SIG-M5 treated with dmso at 0.1 percent for 504 hours (cell line): ENCODE results near the gene TPPP.

Experiments
- DNase-seq: peaks from one replicate; lab custom pipeline; 2025; ENCODE audit not compliant: unreplicated experiment; lab: John Stamatoyannopoulos, UW

Gene TPPP

GRCh38 chr5:647727-648126, 45.4 kb downstream of the TPPP start:
- DNase-seq = no peak

GRCh38 chr5:647311-647710, 45.8 kb downstream of the TPPP start:
- no peak for DNase-seq

- DNase-seq = no peak
Observed at GRCh38 chr5:646396-647201, 46.6 kb downstream of the TPPP start.

GRCh38 chr5:645421-645820, 47.7 kb downstream of the TPPP start:
- DNase-seq = no peak

GRCh38 chr5:644971-645370, 48.2 kb downstream of the TPPP start:
- DNase-seq = no peak

- no peak for DNase-seq
Observed at GRCh38 chr5:644509-644908, 48.6 kb downstream of the TPPP start.

- no peak for DNase-seq
Observed at GRCh38 chr5:643811-644271, 49.3 kb downstream of the TPPP start.

- DNase-seq = no peak
Observed at GRCh38 chr5:643351-643801, 49.8 kb downstream of the TPPP start.

GRCh38 chr5:642481-642880, 50.7 kb downstream of the TPPP start:
- DNase-seq = no peak

- DNase-seq = no peak
Observed at GRCh38 chr5:641331-641765, 51.8 kb downstream of the TPPP start.

GRCh38 chr5:640461-641330, 52.5 kb downstream of the TPPP start:
- DNase-seq = no peak

GRCh38 chr5:639584-640213, 53.5 kb downstream of the TPPP start:
- DNase-seq = no peak

- no peak for DNase-seq
Observed at GRCh38 chr5:639253-639530, 54.0 kb downstream of the TPPP start.

- no peak for DNase-seq
Observed at GRCh38 chr5:638501-639252, 54.5 kb downstream of the TPPP start.

- DNase-seq = no peak
Observed at GRCh38 chr5:637581-638450, 55.3 kb downstream of the TPPP start.

- DNase-seq = no peak
Observed at GRCh38 chr5:636951-637350, 56.2 kb downstream of the TPPP start.

GRCh38 chr5:635306-636055, 57.7 kb downstream of the TPPP start:
- no peak for DNase-seq

GRCh38 chr5:634191-634590, 59.0 kb downstream of the TPPP start:
- no peak for DNase-seq

GRCh38 chr5:633501-633955, 59.6 kb downstream of the TPPP start:
- no peak for DNase-seq
